HEK293 (cell line): ENCODE measurements around the gene GOLT1A.

ENCODE experiments used
- CTCF ChIA-PET: fragments of 350-600 bp; formaldehyde crosslinking; extraction: SDS; loops from one replicate; lab custom pipeline; 2021; ENCODE audit warnings: antibody characterized with exemption; lab: Yijun Ruan, JAX
- POLR2A ChIA-PET: fragments of 300-600 bp; formaldehyde crosslinking; extraction: SDS; loops from one replicate; lab custom pipeline; 2020; ENCODE audit warnings: antibody characterized with exemption, inconsistent platforms; lab: Yijun Ruan, JAX
- H3K27ac ChIP-seq: fragments of 200-500 bp; sonication (Bioruptor generic); 2 replicates; pipeline ENCODE4 v1.5.1; 2014; ENCODE audit warnings: low read depth, low read length, control low read depth, inconsistent platforms; ENCODE audit errors: extremely low read depth
- H3K36me3 ChIP-seq, 2 experiments: fragments of 200-500 bp in 1 of 2; sonication (Bioruptor generic) in 1 of 2; 1 replicate in 1 of 2; 2 replicates in 1 of 2; pipeline ENCODE4 v1.5.1; 2014 to 2017; ENCODE audit warnings: inconsistent platforms in 2 of 2, low read length in 2 of 2; ENCODE audit not compliant: control insufficient read depth in 2 of 2, insufficient read depth in 1 of 2
- H3K4me1 ChIP-seq: fragments of 200-500 bp; sonication (Bioruptor generic); 2 replicates; pipeline ENCODE4 v1.5.1; 2014; ENCODE audit warnings: mild to moderate bottlenecking, low read length, inconsistent platforms; ENCODE audit not compliant: control insufficient read depth, insufficient read depth
- H3K4me3 ChIP-seq: 2 replicates; pipeline ENCODE4 v1.5.1; 2011; ENCODE audit warnings: low read depth, mild to moderate bottlenecking, control low read depth, low read length, moderate library complexity
- H3K9me3 ChIP-seq: fragments of 200-500 bp; sonication (Bioruptor generic); 2 replicates; pipeline ENCODE4 v1.5.1; 2014; ENCODE audit warnings: low read depth, low read length, inconsistent platforms; ENCODE audit not compliant: control insufficient read depth, insufficient read depth
- AEBP2 ChIP-seq: fragments of 450-650 bp; formaldehyde crosslinking; IDR thresholded peaks from 2 replicates; pipeline ENCODE4 v1.5.1; 2016; ENCODE audit warnings: missing biosample characterization, missing genetic modification characterization, borderline replicate concordance
- HOXC10 ChIP-seq: sonication (generic); formaldehyde crosslinking; IDR thresholded peaks from 2 replicates; pipeline ENCODE4 v1.8.1; 2023; ENCODE audit warnings: mild to moderate bottlenecking, missing genetic modification reagents
- PRDM1 ChIP-seq: fragments of 450-650 bp; formaldehyde crosslinking; IDR thresholded peaks from 2 replicates; pipeline ENCODE4; 2016; ENCODE audit warnings: missing biosample characterization, missing genetic modification characterization
- ZNF132 ChIP-seq: fragments of 450-650 bp; formaldehyde crosslinking; IDR thresholded peaks from 2 replicates; pipeline ENCODE4 v1.5.1; 2017; ENCODE audit warnings: missing biosample characterization, missing genetic modification characterization, borderline replicate concordance
- ZNF146 ChIP-seq: fragments of 450-650 bp; formaldehyde crosslinking; IDR thresholded peaks from 2 replicates; pipeline ENCODE4 v1.5.1; 2016; ENCODE audit warnings: missing biosample characterization, missing genetic modification characterization
- ZNF157 ChIP-seq: fragments of 450-650 bp; formaldehyde crosslinking; IDR thresholded peaks from 2 replicates; pipeline ENCODE4 v1.5.1; 2016; ENCODE audit warnings: missing biosample characterization, missing genetic modification characterization
- ZNF184 ChIP-seq: fragments of 450-650 bp; IDR thresholded peaks from 2 replicates; pipeline ENCODE4 v1.5.1; 2018; ENCODE audit warnings: missing biosample characterization, mild to moderate bottlenecking, missing genetic modification characterization
- ZNF202 ChIP-seq: fragments of 450-650 bp; formaldehyde crosslinking; IDR thresholded peaks from 2 replicates; pipeline ENCODE4 v1.5.1; 2016; ENCODE audit warnings: missing biosample characterization, missing genetic modification characterization, borderline replicate concordance
- ZNF211 ChIP-seq: fragments of 450-650 bp; formaldehyde crosslinking; IDR thresholded peaks from 2 replicates; pipeline ENCODE4 v1.5.1; 2016; ENCODE audit warnings: low read depth, missing biosample characterization, missing genetic modification characterization
- ZNF274 ChIP-seq, 2 experiments: fragments of 200-500 bp in 1 of 2; fragments of 450-650 bp in 1 of 2; sonication (Bioruptor generic) in 1 of 2; formaldehyde crosslinking in 1 of 2; IDR thresholded peaks; 2 replicates each; pipeline versions ENCODE4 v1.5.1 to v1.6.1; 2014 to 2016; ENCODE audit warnings: borderline replicate concordance in 1 of 2, inconsistent platforms in 1 of 2, low read length in 1 of 2, missing biosample characterization in 1 of 2, missing genetic modification characterization in 1 of 2
- ZNF292 ChIP-seq: fragments of 450-650 bp; formaldehyde crosslinking; IDR thresholded peaks from 2 replicates; pipeline ENCODE4 v1.5.1; 2016; ENCODE audit warnings: low read depth, missing biosample characterization, missing genetic modification characterization, borderline replicate concordance
- ZNF37A ChIP-seq: fragments of 450-650 bp; IDR thresholded peaks from 2 replicates; pipeline ENCODE4 v1.5.1; 2018; ENCODE audit warnings: missing biosample characterization, missing genetic modification characterization
- ZNF394 ChIP-seq: fragments of 450-650 bp; formaldehyde crosslinking; IDR thresholded peaks from 2 replicates; pipeline ENCODE4 v1.5.1; 2016; ENCODE audit warnings: missing biosample characterization, missing genetic modification characterization, mild to moderate bottlenecking, moderate library complexity, borderline replicate concordance
- ZNF510 ChIP-seq: fragments of 450-650 bp; formaldehyde crosslinking; IDR thresholded peaks from 2 replicates; pipeline ENCODE4 v1.5.1; 2018; ENCODE audit warnings: mild to moderate bottlenecking, missing genetic modification characterization, missing biosample characterization; ENCODE audit not compliant: insufficient replicate concordance
- ZNF623 ChIP-seq: fragments of 450-650 bp; formaldehyde crosslinking; IDR thresholded peaks from 2 replicates; pipeline ENCODE4 v1.5.1; 2016; ENCODE audit warnings: missing biosample characterization, missing genetic modification characterization
- ZNF830 ChIP-seq: fragments of 450-650 bp; IDR thresholded peaks from 2 replicates; pipeline ENCODE4 v1.5.0; 2018; ENCODE audit warnings: missing biosample characterization, missing genetic modification characterization, low read depth, mild to moderate bottlenecking, moderate library complexity
- TF ChIP-seq, protein P1 (sequence below): sonication (generic); formaldehyde crosslinking; IDR thresholded peaks from 2 replicates; pipeline ENCODE4 v1.8.1; 2022; ENCODE audit warnings: mild to moderate bottlenecking, moderate library complexity, missing genetic modification reagents

Gene GOLT1A

DNA sequence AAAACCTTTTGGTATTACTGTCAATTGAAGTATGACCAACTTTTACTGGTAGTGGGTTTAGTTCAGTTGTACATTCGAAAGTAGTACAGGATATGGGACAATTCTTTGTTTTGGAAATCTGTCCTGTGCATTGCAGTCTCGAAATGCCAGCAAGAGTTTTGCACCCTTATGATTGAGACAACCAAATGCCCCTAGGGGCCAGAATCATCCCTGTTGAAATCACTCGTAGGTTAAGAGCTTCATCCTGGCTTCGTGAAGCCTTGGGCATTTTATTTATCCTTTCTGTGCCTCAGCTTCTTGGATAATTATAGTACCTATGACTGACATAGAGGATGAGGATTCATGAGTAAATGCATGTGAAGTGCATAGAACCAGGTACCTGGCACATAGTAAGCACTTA is 2.4 kb upstream of the GOLT1A start (continued):
- TF ChIP-seq ZNF274 (IDR thresholded peaks at IDR 0.05; ENCODE audit: low read length) (no peak), ZNF274 (tag by site-specific recombination; IDR thresholded peaks at IDR 0.05; ENCODE audit: borderline replicate concordance) (no peak), PRDM1 (tag by site-specific recombination) (no peak), ZNF184 (tag by site-specific recombination) (no peak), AEBP2 (no peak), HOXC10 (CRISPR knock-in tag) (no peak), ZNF830 (tag by site-specific recombination) (no peak), ZNF157 (tag by site-specific recombination) (no peak), ZNF211 (tag by site-specific recombination) (no peak)
- TF ChIP-seq, protein P1, sequence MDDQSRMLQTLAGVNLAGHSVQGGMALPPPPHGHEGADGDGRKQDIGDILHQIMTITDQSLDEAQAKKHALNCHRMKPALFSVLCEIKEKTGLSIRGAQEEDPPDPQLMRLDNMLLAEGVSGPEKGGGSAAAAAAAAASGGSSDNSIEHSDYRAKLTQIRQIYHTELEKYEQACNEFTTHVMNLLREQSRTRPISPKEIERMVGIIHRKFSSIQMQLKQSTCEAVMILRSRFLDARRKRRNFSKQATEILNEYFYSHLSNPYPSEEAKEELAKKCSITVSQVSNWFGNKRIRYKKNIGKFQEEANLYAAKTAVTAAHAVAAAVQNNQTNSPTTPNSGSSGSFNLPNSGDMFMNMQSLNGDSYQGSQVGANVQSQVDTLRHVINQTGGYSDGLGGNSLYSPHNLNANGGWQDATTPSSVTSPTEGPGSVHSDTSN (CRISPR knock-in tag), result no peak

DNA sequence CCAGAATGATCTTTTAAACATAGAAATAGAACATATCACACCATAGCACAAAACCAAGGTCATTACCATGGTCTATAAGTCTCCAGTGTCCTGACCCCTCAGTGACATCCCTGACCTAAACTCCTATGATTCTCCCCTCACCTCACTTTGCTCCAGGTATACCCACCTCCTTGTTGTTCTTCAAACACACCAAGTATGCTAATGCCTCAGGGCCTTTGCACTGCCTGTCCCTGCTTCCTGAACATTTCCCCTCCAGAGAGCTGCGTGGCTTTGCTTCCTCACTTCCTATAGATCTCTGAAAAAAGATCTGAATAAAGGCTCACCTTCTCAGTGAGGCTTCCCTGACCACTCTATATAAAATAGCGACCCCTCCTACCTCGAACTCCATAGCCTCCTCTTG is 1.1 kb downstream of the GOLT1A start:
- H3K4me1 ChIP-seq, result no peaks in the 10 kb centered on the region
- no peak overlapping the region for H3K27ac ChIP-seq
- TF ChIP-seq ZNF623 (tag by site-specific recombination), result peak; percentile 91
- TF ChIP-seq ZNF394 (tag by site-specific recombination), result no peak
- no peak overlapping the region for H3K4me3 ChIP-seq
- POLR2A ChIA-PET, result no interaction called here
- CTCF ChIA-PET, result interaction anchor here (4.1 to 4.5 kb wide), 2 partner anchors 50 to 149 kb away, joined by 37 to 49 read pairs; partner anchors contain the start of gene PLEKHA6
- no peaks in the 10 kb centered on the region for H3K36me3 ChIP-seq
- no peaks in the 10 kb centered on the region for H3K9me3 ChIP-seq

- Histone ChIP-seq H3K9me3 (no peaks in the 10 kb centered on the region), H3K4me1 (no peaks in the 10 kb centered on the region), H3K36me3 (no peaks in the 10 kb centered on the region)
- ChIA-PET CTCF (interaction anchor here (0.6 to 2.3 kb wide), 6 partner anchors 47 to 292 kb away, joined by 3 to 14 read pairs (median 3); no protein-coding TSS in a partner anchor), POLR2A (interaction anchor here (0.6 kb wide), 1 partner anchor 968 kb away, joined by 6 read pairs; no protein-coding TSS in a partner anchor)
- TF ChIP-seq AEBP2, result no peak
- TF ChIP-seq ZNF292 (tag by site-specific recombination), result no peak
- no peak for TF ChIP-seq ZNF202 (tag by site-specific recombination)
- no peak for TF ChIP-seq ZNF132 (tag by site-specific recombination)
- no peak for TF ChIP-seq ZNF37A (tag by site-specific recombination)
- no peak for TF ChIP-seq ZNF146 (tag by site-specific recombination)
- no peak for TF ChIP-seq ZNF510 (tag by site-specific recombination)
- TF ChIP-seq, all 188 proteins: peak for 0
- H3K27ac ChIP-seq, result no peak overlapping the region
- H3K4me3 ChIP-seq, result no peak overlapping the region
Measured at GRCh38 chr1:204211046-204211445, 2.7 kb downstream of the GOLT1A start.
